ENCODE measurements around the gene AP2B1. TPM values are rescaled to one million over a fixed set of nuclear protein-coding genes. Genes with fewer than 3 reads are reported as not detected.

AP2B1 gene
- total and polyA plus RNA-seq, 9 of the 15 experiments (the other 6 are each of a cell fraction or from before 2014, with no cell fraction given), result 60.1 to 287 (median 105) TPM

DNA sequence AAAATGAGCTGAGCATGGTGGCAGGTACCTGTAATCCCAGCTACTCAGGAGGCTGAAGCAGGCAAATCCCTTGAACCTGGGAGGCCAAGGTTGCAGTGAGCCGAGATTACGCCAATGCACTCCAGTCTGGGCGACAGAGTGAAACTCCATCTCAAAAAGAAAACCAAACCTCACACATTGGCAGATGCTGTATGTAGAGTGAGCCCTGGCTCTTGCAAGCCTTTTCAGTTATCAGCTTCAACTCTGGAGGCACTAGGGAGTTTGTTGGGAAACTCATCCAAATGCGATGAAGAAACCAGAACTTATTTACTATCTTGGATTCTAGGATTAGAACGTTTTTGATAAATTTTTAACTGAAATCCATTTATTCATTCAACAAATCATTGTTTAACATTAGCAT, 87.4 kb downstream of the AP2B1 start (continued):
- TF ChIP-seq, protein P1, sequence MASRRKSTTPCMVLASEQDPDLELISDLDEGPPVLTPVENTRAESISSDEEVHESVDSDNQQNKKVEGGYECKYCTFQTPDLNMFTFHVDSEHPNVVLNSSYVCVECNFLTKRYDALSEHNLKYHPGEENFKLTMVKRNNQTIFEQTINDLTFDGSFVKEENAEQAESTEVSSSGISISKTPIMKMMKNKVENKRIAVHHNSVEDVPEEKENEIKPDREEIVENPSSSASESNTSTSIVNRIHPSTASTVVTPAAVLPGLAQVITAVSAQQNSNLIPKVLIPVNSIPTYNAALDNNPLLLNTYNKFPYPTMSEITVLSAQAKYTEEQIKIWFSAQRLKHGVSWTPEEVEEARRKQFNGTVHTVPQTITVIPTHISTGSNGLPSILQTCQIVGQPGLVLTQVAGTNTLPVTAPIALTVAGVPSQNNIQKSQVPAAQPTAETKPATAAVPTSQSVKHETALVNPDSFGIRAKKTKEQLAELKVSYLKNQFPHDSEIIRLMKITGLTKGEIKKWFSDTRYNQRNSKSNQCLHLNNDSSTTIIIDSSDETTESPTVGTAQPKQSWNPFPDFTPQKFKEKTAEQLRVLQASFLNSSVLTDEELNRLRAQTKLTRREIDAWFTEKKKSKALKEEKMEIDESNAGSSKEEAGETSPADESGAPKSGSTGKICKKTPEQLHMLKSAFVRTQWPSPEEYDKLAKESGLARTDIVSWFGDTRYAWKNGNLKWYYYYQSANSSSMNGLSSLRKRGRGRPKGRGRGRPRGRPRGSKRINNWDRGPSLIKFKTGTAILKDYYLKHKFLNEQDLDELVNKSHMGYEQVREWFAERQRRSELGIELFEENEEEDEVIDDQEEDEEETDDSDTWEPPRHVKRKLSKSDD (conservative IDR thresholded peaks at IDR 0.05; ENCODE audit: low read length), result no peak
- TF ChIP-seq, protein P2, sequence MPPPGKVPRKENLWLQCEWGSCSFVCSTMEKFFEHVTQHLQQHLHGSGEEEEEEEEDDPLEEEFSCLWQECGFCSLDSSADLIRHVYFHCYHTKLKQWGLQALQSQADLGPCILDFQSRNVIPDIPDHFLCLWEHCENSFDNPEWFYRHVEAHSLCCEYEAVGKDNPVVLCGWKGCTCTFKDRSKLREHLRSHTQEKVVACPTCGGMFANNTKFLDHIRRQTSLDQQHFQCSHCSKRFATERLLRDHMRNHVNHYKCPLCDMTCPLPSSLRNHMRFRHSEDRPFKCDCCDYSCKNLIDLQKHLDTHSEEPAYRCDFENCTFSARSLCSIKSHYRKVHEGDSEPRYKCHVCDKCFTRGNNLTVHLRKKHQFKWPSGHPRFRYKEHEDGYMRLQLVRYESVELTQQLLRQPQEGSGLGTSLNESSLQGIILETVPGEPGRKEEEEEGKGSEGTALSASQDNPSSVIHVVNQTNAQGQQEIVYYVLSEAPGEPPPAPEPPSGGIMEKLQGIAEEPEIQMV (tag; conservative IDR thresholded peaks at IDR 0.05; ENCODE audit: low read depth), result no peak
- no peak for TF ChIP-seq HEY1 (CRISPR knock-in tag; IDR thresholded peaks at IDR 0.05; ENCODE audit: borderline replicate concordance)
- TF ChIP-seq NR1H2 (CRISPR knock-in tag; IDR thresholded peaks at IDR 0.05), result no peak
- TF ChIP-seq, protein P3, sequence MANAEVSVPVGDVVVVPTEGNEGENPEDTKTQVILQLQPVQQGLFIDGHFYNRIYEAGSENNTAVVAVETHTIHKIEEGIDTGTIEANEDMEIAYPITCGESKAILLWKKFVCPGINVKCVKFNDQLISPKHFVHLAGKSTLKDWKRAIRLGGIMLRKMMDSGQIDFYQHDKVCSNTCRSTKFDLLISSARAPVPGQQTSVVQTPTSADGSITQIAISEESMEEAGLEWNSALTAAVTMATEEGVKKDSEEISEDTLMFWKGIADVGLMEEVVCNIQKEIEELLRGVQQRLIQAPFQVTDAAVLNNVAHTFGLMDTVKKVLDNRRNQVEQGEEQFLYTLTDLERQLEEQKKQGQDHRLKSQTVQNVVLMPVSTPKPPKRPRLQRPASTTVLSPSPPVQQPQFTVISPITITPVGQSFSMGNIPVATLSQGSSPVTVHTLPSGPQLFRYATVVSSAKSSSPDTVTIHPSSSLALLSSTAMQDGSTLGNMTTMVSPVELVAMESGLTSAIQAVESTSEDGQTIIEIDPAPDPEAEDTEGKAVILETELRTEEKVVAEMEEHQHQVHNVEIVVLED (CRISPR knock-in tag; IDR thresholded peaks at IDR 0.05), result no peak
- TF ChIP-seq ZNF224 (CRISPR knock-in tag; IDR thresholded peaks at IDR 0.05), result no peak
- TF ChIP-seq GTF2A2 (tag; IDR thresholded peaks at IDR 0.05), result no peak
- TF ChIP-seq TAF9B (IDR thresholded peaks at IDR 0.05; ENCODE audit: partially characterized antibody), result no peak
- TF ChIP-seq SRSF3 (IDR thresholded peaks at IDR 0.05; ENCODE audit: insufficient read depth, low read length), result no peak
- no peak for TF ChIP-seq MXD1 (CRISPR knock-in tag; IDR thresholded peaks at IDR 0.05; ENCODE audit: borderline replicate concordance, poor library complexity, severe bottlenecking)
- TF ChIP-seq CBFB (CRISPR knock-in tag; IDR thresholded peaks at IDR 0.05), result no peak
- TF ChIP-seq, protein P4, sequence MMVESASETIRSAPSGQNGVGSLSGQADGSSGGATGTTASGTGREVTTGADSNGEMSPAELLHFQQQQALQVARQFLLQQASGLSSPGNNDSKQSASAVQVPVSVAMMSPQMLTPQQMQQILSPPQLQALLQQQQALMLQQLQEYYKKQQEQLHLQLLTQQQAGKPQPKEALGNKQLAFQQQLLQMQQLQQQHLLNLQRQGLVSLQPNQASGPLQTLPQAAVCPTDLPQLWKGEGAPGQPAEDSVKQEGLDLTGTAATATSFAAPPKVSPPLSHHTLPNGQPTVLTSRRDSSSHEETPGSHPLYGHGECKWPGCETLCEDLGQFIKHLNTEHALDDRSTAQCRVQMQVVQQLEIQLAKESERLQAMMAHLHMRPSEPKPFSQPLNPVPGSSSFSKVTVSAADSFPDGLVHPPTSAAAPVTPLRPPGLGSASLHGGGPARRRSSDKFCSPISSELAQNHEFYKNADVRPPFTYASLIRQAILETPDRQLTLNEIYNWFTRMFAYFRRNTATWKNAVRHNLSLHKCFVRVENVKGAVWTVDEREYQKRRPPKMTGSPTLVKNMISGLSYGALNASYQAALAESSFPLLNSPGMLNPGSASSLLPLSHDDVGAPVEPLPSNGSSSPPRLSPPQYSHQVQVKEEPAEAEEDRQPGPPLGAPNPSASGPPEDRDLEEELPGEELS (CRISPR knock-in tag; IDR thresholded peaks at IDR 0.05; ENCODE audit: borderline replicate concordance), result no peak

All from K562 (cell line).